Ovary (tissue), 3 donors: ENCODE results near the gene SIRT4.

Experiments
- CTCF ChIP-seq, 3 donors: fragments of 450-650 bp in 2 of 3; fragments of 200-600 bp in 1 of 3; IDR thresholded peaks; one replicate each; pipeline versions ENCODE4 v1.5.1 to v1.8.0; 2016 to 2022; ENCODE audit warnings: antibody characterized with exemption in 3 of 3, mild to moderate bottlenecking in 1 of 3
- EP300 ChIP-seq: sonication (generic); formaldehyde crosslinking; IDR thresholded peaks from one replicate; pipeline ENCODE4 v1.6.1; 2017; ENCODE audit warnings: antibody characterized with exemption
- donor health status: DM: no; HTN: no; CAD: no.

DNA sequence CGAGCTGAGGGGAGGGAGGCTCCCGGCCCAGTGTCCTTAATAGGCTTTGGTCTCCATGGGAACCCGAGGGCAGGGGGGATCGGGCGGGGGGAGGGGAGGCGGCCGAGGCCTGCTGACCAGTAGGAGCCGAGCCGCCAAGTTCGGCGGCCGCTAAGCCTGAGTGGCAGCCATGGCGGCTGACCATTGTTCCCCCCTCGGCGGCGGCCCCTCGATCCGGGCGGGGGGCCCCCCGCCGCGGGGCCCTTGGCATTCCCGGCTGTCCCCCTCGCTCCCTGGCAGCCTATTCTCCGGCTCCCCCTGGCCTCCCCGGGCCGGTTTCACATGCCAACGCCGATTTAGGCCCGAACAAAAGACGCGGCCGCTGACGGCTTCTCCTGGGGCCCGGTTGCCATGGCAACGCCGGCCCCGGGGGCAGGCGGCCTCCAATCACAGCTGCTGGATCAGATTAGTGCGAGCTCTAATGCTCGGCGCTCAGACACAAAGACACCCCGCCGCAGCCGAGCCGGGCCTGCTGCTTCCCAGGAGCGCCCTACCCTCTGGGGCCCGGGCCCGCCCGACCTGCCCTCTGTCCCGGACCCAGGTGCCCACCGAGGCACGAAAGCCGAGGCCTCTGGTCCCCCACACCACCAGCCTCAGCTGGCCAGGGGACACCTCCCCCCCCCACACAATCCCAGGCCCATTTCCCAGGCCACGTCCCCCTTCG, 59.5 kb downstream of the SIRT4 start:
- TF ChIP-seq EP300, result no peak
- TF ChIP-seq CTCF (IDR thresholded peaks at IDR 0.05), result no peak
